Measurements from ENCODE around the gene COL6A2.
"Not testable (repeated sequence)": the region's sequence is repeated elsewhere in the genome, so short reads cannot be mapped to it uniquely, and the experiment has no call there.

The COL6A2 gene

GRCh38 chr21:46128106-46128932 is 30.4 kb downstream of the COL6A2 start:
- no peak for DNase-seq

GRCh38 chr21:46128933-46129571 is 31.1 kb downstream of the COL6A2 start:
- no peak for DNase-seq

- DNase-seq = no peak
Measured at GRCh38 chr21:46129846-46130651, 32.1 kb downstream of the COL6A2 start.

GRCh38 chr21:46130831-46131587 is 33.1 kb downstream of the COL6A2 start:
- no peak for DNase-seq

- DNase-seq = no peak
Measured at GRCh38 chr21:46131588-46131837, 33.6 kb downstream of the COL6A2 start.

GRCh38 chr21:46131838-46132651 is 34.1 kb downstream of the COL6A2 start:
- DNase-seq = no peak

GRCh38 chr21:46135782-46136395 is 38.0 kb downstream of the COL6A2 start:
- no peak for DNase-seq

GRCh38 chr21:46136739-46137349 is 38.9 kb downstream of the COL6A2 start:
- DNase-seq = no peak

- no peak for DNase-seq
Measured at GRCh38 chr21:46137908-46138307, 40.0 kb downstream of the COL6A2 start.

- no peak for DNase-seq
Measured at GRCh38 chr21:46138383-46138970, 40.6 kb downstream of the COL6A2 start.

- DNase-seq = no peak
Measured at GRCh38 chr21:46139686-46140085, 41.8 kb downstream of the COL6A2 start.

GRCh38 chr21:46140352-46141003 is 42.6 kb downstream of the COL6A2 start:
- not testable (repeated sequence) for DNase-seq

- DNase-seq = no peak
Measured at GRCh38 chr21:46141767-46142581, 44.1 kb downstream of the COL6A2 start.

- DNase-seq = no peak
Measured at GRCh38 chr21:46142582-46143473, 44.9 kb downstream of the COL6A2 start.

GRCh38 chr21:46144464-46145070 is 46.7 kb downstream of the COL6A2 start:
- no peak for DNase-seq

GRCh38 chr21:46145159-46145839 is 47.4 kb downstream of the COL6A2 start:
- no peak for DNase-seq
